Neutrophil (primary cell): ENCODE results near the gene SNRPA.

Experiments used
- H3K27ac ChIP-seq: fragments of 200-600 bp; sonication (generic); 2 replicates; pipeline ENCODE4 v1.5.1; 2016; ENCODE audit warnings: mild to moderate bottlenecking, moderate library complexity
- H3K27me3 ChIP-seq: fragments of 200-600 bp; sonication (generic); 2 replicates; pipeline ENCODE4 v1.6.0; 2016; ENCODE audit warnings: mild to moderate bottlenecking
- H3K36me3 ChIP-seq: fragments of 200-600 bp; sonication (generic); 2 replicates; pipeline ENCODE4 v1.5.1; 2017
- H3K4me1 ChIP-seq, 2 experiments: fragments of 200-600 bp in 1 of 2; sonication (generic) in 1 of 2; 1 replicate in 1 of 2; 2 replicates in 1 of 2; pipeline versions ENCODE4 v1.5.1 to v1.6.1; 2013 to 2016; ENCODE audit warnings: low read depth in 1 of 2, low read length in 1 of 2, mild to moderate bottlenecking in 1 of 2, moderate library complexity in 1 of 2; ENCODE audit not compliant: control insufficient read depth in 1 of 2, insufficient read depth in 1 of 2
- H3K4me3 ChIP-seq, 2 experiments: fragments of 200-600 bp in 1 of 2; sonication (generic) in 1 of 2; 1 replicate in 1 of 2; 2 replicates in 1 of 2; pipeline ENCODE4 v1.5.1; 2013 to 2016; ENCODE audit warnings: low read depth in 1 of 2, low read length in 1 of 2, mild to moderate bottlenecking in 1 of 2, moderate library complexity in 1 of 2
- H3K9me3 ChIP-seq: fragments of 200-600 bp; sonication (generic); 2 replicates; pipeline ENCODE4 v1.5.1; 2016
- TF ChIP-seq, protein P1 (sequence below): fragments of 200-600 bp; sonication (generic); IDR thresholded peaks from 2 replicates; pipeline ENCODE4 v1.5.1; 2016; ENCODE audit warnings: antibody characterized with exemption

SNRPA gene

GRCh38 chr19:40704491-40705361 lies 46.3 kb upstream of the SNRPA start:
- Histone ChIP-seq H3K27ac (no peak overlapping the region), H3K36me3 (peaks cover 97% of the 10 kb centered on the region), H3K27me3 (no peaks in the 10 kb centered on the region), H3K4me3 (no peak overlapping the region), H3K4me1 (no peaks in the 10 kb centered on the region), H3K9me3 (no peaks in the 10 kb centered on the region)
- TF ChIP-seq, protein P1, sequence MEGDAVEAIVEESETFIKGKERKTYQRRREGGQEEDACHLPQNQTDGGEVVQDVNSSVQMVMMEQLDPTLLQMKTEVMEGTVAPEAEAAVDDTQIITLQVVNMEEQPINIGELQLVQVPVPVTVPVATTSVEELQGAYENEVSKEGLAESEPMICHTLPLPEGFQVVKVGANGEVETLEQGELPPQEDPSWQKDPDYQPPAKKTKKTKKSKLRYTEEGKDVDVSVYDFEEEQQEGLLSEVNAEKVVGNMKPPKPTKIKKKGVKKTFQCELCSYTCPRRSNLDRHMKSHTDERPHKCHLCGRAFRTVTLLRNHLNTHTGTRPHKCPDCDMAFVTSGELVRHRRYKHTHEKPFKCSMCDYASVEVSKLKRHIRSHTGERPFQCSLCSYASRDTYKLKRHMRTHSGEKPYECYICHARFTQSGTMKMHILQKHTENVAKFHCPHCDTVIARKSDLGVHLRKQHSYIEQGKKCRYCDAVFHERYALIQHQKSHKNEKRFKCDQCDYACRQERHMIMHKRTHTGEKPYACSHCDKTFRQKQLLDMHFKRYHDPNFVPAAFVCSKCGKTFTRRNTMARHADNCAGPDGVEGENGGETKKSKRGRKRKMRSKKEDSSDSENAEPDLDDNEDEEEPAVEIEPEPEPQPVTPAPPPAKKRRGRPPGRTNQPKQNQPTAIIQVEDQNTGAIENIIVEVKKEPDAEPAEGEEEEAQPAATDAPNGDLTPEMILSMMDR = no peak

DNA sequence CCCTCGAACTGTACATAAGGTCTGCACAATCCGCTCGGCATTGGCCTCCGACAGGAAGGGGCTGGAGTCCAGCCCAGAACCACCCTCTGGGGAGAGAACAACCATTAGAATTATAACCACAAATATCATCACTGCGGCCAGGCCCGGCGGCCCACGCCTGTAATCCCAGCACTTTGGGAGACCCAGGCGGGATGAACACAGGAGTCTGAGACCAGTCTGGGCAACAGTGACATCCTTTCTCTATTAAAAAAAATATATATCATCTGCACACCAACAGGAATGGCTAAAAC lies 45.7 kb upstream of the SNRPA start:
- no peak overlapping the region for H3K4me3 ChIP-seq
- no peak overlapping the region for H3K27ac ChIP-seq
- no peaks in the 10 kb centered on the region for H3K9me3 ChIP-seq
- H3K36me3 ChIP-seq = peaks cover 97% of the 10 kb centered on the region
- TF ChIP-seq, protein P1 = no peak
- no peaks in the 10 kb centered on the region for H3K27me3 ChIP-seq
- H3K4me1 ChIP-seq = peaks cover 0 to 3% of the 10 kb centered on the region in 2 experiments

DNA sequence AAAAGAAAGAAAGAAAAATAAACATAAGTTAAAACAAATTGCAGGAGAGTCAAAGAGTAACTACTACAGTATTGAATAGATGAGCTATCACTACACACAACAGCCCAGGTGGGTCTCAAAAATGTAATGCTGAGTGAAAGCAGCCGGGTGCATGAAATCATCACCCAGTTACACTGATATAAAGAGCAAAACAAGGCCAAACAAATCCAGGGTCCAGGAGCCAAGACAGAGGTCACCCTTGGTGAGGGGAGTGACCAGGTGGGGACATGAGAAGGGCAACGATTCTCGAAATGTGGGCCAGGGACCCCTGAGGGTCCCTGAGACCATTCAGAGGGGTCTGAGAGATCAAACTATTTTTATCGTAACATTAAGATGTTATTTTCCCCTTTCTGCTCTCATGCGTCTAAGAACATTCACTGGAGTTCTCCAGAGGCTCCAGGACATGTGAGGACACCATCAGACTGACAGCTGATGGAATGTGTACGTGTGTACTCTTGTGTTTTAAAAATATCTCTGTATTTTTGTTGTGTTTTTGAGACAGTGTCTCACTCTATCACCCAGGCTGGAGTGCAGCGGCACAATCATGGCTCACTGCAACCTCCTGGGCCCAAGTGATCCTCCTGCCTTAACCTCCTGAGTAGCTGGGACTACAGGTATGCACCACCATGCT lies 44.9 kb upstream of the SNRPA start:
- Histone ChIP-seq H3K9me3 (no peaks in the 10 kb centered on the region), H3K27ac (no peak overlapping the region), H3K4me1 (peaks cover 0 to 3% of the 10 kb centered on the region in 2 experiments), H3K36me3 (peaks cover 95% of the 10 kb centered on the region), H3K4me3 (no peak overlapping the region), H3K27me3 (no peaks in the 10 kb centered on the region)
- TF ChIP-seq, protein P1 = no peak

GRCh38 chr19:40707615-40708014 lies 43.4 kb upstream of the SNRPA start:
- no peak overlapping the region for H3K4me3 ChIP-seq
- H3K4me1 ChIP-seq = peaks cover 0 to 8% of the 10 kb centered on the region in 2 experiments
- TF ChIP-seq, protein P1 = no peak
- no peaks in the 10 kb centered on the region for H3K9me3 ChIP-seq
- H3K27me3 ChIP-seq = no peaks in the 10 kb centered on the region
- peaks cover 84% of the 10 kb centered on the region for H3K36me3 ChIP-seq
- H3K27ac ChIP-seq = no peak overlapping the region

- no peak overlapping the region for H3K4me3 ChIP-seq
- H3K36me3 ChIP-seq = peaks cover 68% of the 10 kb centered on the region
- TF ChIP-seq, protein P1 = no peak
- H3K27ac ChIP-seq = no peak overlapping the region
- no peaks in the 10 kb centered on the region for H3K27me3 ChIP-seq
- peaks cover 9 to 20% of the 10 kb centered on the region in 2 experiments for H3K4me1 ChIP-seq
- no peaks in the 10 kb centered on the region for H3K9me3 ChIP-seq
Observed at GRCh38 chr19:40709817-40710216, 41.2 kb upstream of the SNRPA start.
